Smooth muscle cell (in vitro differentiated cells): ENCODE measurements around the gene CDS1. TPM values are rescaled to one million over a fixed set of nuclear protein-coding genes. Genes with fewer than 3 reads are reported as not detected.

Experiments used
- DNase-seq: peaks from one replicate; lab custom pipeline; 2025; ENCODE audit not compliant: unreplicated experiment; lab: John Stamatoyannopoulos, UW
- H2AFZ ChIP-seq: fragments of 200-600 bp; sonication (generic); 2 replicates; pipeline ENCODE4 v1.6.0; 2016; ENCODE audit warnings: antibody characterized with exemption, low read depth, mild to moderate bottlenecking
- H3F3A ChIP-seq: fragments of 200-600 bp; sonication (generic); 2 replicates; pipeline ENCODE4 v1.6.0; 2017; ENCODE audit warnings: antibody characterized with exemption, low read depth
- H3K27ac ChIP-seq: fragments of 200-600 bp; sonication (generic); 2 replicates; pipeline ENCODE4 v1.5.1; 2016; ENCODE audit warnings: low read depth, mild to moderate bottlenecking
- H3K27me3 ChIP-seq: fragments of 200-600 bp; sonication (generic); 2 replicates; pipeline ENCODE4 v1.6.1; 2016; ENCODE audit warnings: low read depth, mild to moderate bottlenecking
- H3K36me3 ChIP-seq: fragments of 200-600 bp; sonication (generic); 2 replicates; pipeline ENCODE4 v1.5.1; 2016; ENCODE audit warnings: low read depth
- H3K4me1 ChIP-seq: fragments of 200-600 bp; sonication (generic); 2 replicates; pipeline ENCODE4 v1.5.1; 2016; ENCODE audit warnings: low read depth
- H3K4me2 ChIP-seq: fragments of 200-600 bp; sonication (generic); 2 replicates; pipeline ENCODE4 v1.6.0; 2016; ENCODE audit warnings: mild to moderate bottlenecking
- H3K4me3 ChIP-seq: fragments of 200-600 bp; sonication (generic); 2 replicates; pipeline ENCODE4 v1.5.1; 2016; ENCODE audit warnings: mild to moderate bottlenecking
- H3K79me2 ChIP-seq: fragments of 200-600 bp; sonication (generic); 2 replicates; pipeline ENCODE4 v1.6.0; 2016; ENCODE audit warnings: low read depth, mild to moderate bottlenecking
- H3K9ac ChIP-seq: fragments of 200-600 bp; sonication (generic); 2 replicates; pipeline ENCODE4 v1.6.0; 2016; ENCODE audit warnings: low read depth
- H3K9me3 ChIP-seq: fragments of 200-600 bp; sonication (generic); replicated peaks from 2 replicates; pipeline ENCODE4 v1.5.1; 2016; ENCODE audit warnings: low read depth
- H4K20me1 ChIP-seq: fragments of 200-600 bp; sonication (generic); 2 replicates; pipeline ENCODE4 v1.6.0; 2016; ENCODE audit warnings: low read depth
- WGBS: methylation state at CpG from one replicate; pipeline ENCODE4 v1.1.7; 2016; ENCODE audit warnings: low lambda C conversion rate; 5-methylcytosine and 5-hydroxymethylcytosine counted together
- polyA plus RNA-seq: library from polyadenylated mRNA; unstranded; fragments of >200 nt; fragmentation: Nextera tagmentation; extraction: Ambion mirVana; gene quantifications from 2 replicates; pipeline ENCODE4 v1.2.1, GENCODE V29; 2016
- total RNA-seq: library from RNA; depleted of rRNA; stranded (reverse); fragments of >200 nt; gene quantifications from 2 replicates; pipeline ENCODE4 v1.2.3, GENCODE V29; 2014
- TF ChIP-seq, protein P1 (sequence below): fragments of 200-600 bp; sonication (generic); IDR thresholded peaks from 2 replicates; pipeline ENCODE4 v1.5.1; 2017; ENCODE audit warnings: borderline replicate concordance, mild to moderate bottlenecking, antibody characterized with exemption; ENCODE audit not compliant: insufficient read depth, poor library complexity, severe bottlenecking

The CDS1 gene
- total and polyA plus RNA-seq, 2 experiments from 2014 or later, result 2.1 to 15.2 TPM

GRCh38 chr4:84574069-84574720, 8.7 kb upstream of the CDS1 start:
- Histone ChIP-seq H3K4me3 (no peak overlapping the region), H2AFZ (peak overlapping the region; percentile 47), H3K27me3 (no peaks in the 10 kb centered on the region), H3F3A (no peaks in the 10 kb centered on the region), H3K9ac (peak overlapping the region; percentile 8), H3K27ac (peak overlapping the region; percentile 72), H3K4me2 (no peak overlapping the region), H3K79me2 (no peaks in the 10 kb centered on the region), H4K20me1 (no peaks in the 10 kb centered on the region), H3K4me1 (no peaks in the 10 kb centered on the region), H3K9me3 (no peaks in the 10 kb centered on the region), H3K36me3 (no peaks in the 10 kb centered on the region)
- 91% methylated on average over 6 of the region's 6 CpGs for WGBS
- TF ChIP-seq, protein P1, sequence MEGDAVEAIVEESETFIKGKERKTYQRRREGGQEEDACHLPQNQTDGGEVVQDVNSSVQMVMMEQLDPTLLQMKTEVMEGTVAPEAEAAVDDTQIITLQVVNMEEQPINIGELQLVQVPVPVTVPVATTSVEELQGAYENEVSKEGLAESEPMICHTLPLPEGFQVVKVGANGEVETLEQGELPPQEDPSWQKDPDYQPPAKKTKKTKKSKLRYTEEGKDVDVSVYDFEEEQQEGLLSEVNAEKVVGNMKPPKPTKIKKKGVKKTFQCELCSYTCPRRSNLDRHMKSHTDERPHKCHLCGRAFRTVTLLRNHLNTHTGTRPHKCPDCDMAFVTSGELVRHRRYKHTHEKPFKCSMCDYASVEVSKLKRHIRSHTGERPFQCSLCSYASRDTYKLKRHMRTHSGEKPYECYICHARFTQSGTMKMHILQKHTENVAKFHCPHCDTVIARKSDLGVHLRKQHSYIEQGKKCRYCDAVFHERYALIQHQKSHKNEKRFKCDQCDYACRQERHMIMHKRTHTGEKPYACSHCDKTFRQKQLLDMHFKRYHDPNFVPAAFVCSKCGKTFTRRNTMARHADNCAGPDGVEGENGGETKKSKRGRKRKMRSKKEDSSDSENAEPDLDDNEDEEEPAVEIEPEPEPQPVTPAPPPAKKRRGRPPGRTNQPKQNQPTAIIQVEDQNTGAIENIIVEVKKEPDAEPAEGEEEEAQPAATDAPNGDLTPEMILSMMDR, result no peak
- DNase-seq, result no peak

DNA sequence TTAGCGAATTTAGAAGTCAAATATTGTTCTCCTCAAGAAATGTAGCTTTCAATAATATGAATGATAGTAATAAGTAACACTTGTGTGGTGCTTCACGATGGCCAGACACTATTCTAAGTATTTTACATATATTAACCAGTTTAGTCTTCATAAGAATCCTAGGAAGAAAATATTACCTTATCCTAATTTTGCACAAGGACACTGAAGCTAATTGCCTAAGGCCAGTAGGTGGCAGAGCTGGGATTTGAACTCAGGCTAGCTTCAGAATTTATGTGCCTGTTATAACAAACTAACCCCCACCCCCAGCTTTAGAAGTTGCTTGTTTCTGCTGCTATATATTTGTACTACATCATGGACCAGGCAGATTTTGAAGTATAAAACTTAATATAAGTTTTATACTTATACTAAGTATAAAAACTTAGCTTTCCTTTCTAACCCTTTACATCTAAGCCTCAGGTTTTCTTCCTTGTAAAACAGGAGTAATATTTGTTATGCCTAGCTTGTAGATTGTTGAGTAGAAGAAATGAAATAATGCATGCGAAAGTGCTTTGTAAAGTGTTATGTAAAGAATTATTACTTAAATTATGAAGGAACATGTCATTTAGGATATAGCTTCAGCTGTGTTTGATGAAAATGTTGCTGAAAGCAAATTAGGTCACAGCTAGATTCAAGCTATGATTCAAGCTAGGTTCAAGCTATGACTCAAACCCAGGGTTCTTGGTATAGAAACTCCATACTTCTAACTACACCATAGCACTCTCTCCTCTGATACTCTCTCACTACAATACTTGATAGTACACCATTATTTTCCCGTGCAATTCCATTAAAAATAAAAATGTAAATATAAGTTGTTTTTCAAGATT, 4.2 kb upstream of the CDS1 start:
- no peak for DNase-seq
- no peaks in the 10 kb centered on the region for H3K9me3 ChIP-seq
- no peak overlapping the region for H3K4me3 ChIP-seq
- no peaks in the 10 kb centered on the region for H3F3A ChIP-seq
- H3K36me3 ChIP-seq, result no peaks in the 10 kb centered on the region
- H3K4me2 ChIP-seq, result peak overlapping the region; percentile 24
- no peaks in the 10 kb centered on the region for H4K20me1 ChIP-seq
- H3K79me2 ChIP-seq, result no peaks in the 10 kb centered on the region
- peak overlapping the region; percentile 14 for H2AFZ ChIP-seq
- H3K27me3 ChIP-seq, result peaks cover 27% of the 10 kb centered on the region
- peaks cover 6% of the 10 kb centered on the region for H3K4me1 ChIP-seq
- H3K9ac ChIP-seq, result no peak overlapping the region
- peak overlapping the region; percentile 52 for H3K27ac ChIP-seq
- WGBS, result 70% methylated on average over 4 of the region's 4 CpGs
- TF ChIP-seq, protein P1, result peak; percentile 46

DNA sequence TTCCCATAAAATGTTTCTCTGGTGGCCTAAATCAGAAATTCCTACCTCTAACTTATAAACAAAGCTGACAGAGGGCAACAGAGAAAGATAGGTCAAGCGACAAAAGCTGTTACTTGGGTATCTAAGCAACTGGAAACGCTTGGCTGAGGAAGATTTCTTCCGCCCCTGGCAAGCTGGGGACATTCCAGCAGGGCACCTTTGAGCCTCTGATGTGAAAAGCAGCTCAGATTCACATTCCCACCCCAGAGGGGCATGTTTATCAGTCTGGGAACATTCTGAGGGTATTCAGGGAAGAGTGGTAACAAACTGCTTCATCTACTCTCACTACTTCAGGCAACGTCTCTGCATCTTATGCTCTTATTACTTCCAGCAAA, 3.5 kb upstream of the CDS1 start:
- H3F3A ChIP-seq, result no peaks in the 10 kb centered on the region
- H3K9me3 ChIP-seq, result no peaks in the 10 kb centered on the region
- no peaks in the 10 kb centered on the region for H3K79me2 ChIP-seq
- DNase-seq, result no peak
- peak overlapping the region; percentile 14 for H2AFZ ChIP-seq
- TF ChIP-seq, protein P1, result no peak
- H3K4me3 ChIP-seq, result no peak overlapping the region
- 77% methylated on average over 4 of the region's 4 CpGs for WGBS
- H3K36me3 ChIP-seq, result no peaks in the 10 kb centered on the region
- no peaks in the 10 kb centered on the region for H4K20me1 ChIP-seq
- no peak overlapping the region for H3K4me2 ChIP-seq
- H3K27me3 ChIP-seq, result peaks cover 33% of the 10 kb centered on the region
- H3K9ac ChIP-seq, result no peak overlapping the region
- peaks cover 8% of the 10 kb centered on the region for H3K4me1 ChIP-seq
- H3K27ac ChIP-seq, result peak overlapping the region; percentile 52
